Astrocyte (in vitro differentiated cells and primary cell): ENCODE results near the gene ARHGAP20. TPM values are rescaled to one million over a fixed set of nuclear protein-coding genes. Genes with fewer than 3 reads are reported as not detected.

Source experiments
- DNase-seq: peaks from one replicate; pipeline ENCODE4 v3.0.0-alpha.2; 2010; ENCODE audit warnings: low read depth
- FAIRE-seq: peaks from 2 replicates; lab custom pipeline; 2011; peaks lifted over from hg19 to GRCh38; lab: Jason Lieb, UNC
- H2AFZ ChIP-seq: 2 replicates; pipeline ENCODE4 v1.6.0; 2012; ENCODE audit warnings: low read depth, low read length, inconsistent platforms
- H3K27ac ChIP-seq: 2 replicates; pipeline ENCODE4 v1.5.1; 2011; ENCODE audit warnings: low read depth, low read length, inconsistent platforms
- H3K27me3 ChIP-seq: 2 replicates; pipeline ENCODE4 v1.6.0; 2011; ENCODE audit warnings: low read length, inconsistent platforms; ENCODE audit not compliant: insufficient read depth
- H3K36me3 ChIP-seq: 2 replicates; pipeline ENCODE4 v1.5.1; 2011; ENCODE audit warnings: low read length, inconsistent platforms; ENCODE audit not compliant: insufficient read depth
- H3K4me1 ChIP-seq: 2 replicates; pipeline ENCODE4 v1.5.1; 2011; ENCODE audit warnings: low read length, inconsistent platforms; ENCODE audit not compliant: insufficient read depth
- H3K4me2 ChIP-seq: 2 replicates; pipeline ENCODE4 v1.6.0; 2012; ENCODE audit warnings: low read length, inconsistent platforms
- H3K4me3 ChIP-seq: 2 replicates; pipeline ENCODE4 v1.5.1; 2011; ENCODE audit warnings: low read depth, mild to moderate bottlenecking, low read length, inconsistent platforms; ENCODE audit not compliant: insufficient read depth
- H3K79me2 ChIP-seq: 2 replicates; pipeline ENCODE4 v1.6.0; 2012; ENCODE audit warnings: mild to moderate bottlenecking, low read length, inconsistent platforms; ENCODE audit not compliant: insufficient read depth
- H3K9ac ChIP-seq: 2 replicates; pipeline ENCODE4 v1.6.0; 2012; ENCODE audit warnings: mild to moderate bottlenecking, low read length, inconsistent platforms
- H3K9me3 ChIP-seq: 2 replicates; pipeline ENCODE4 v1.5.1; 2012; ENCODE audit warnings: low read depth, mild to moderate bottlenecking, low read length, inconsistent platforms; ENCODE audit not compliant: insufficient read depth
- H4K20me1 ChIP-seq: 2 replicates; pipeline ENCODE4 v1.6.0; 2012; ENCODE audit warnings: low read length, inconsistent platforms; ENCODE audit not compliant: insufficient read depth
- H3K27ac Mint-ChIP-seq: one replicate; pipeline ENCODE4 v1.8.0; 2021; ENCODE audit warnings: mild to moderate bottlenecking, mixed read lengths; ENCODE audit not compliant: unreplicated experiment
- H3K27me3 Mint-ChIP-seq: one replicate; pipeline ENCODE4 v1.8.0; 2021; ENCODE audit warnings: low read depth, mixed read lengths; ENCODE audit not compliant: unreplicated experiment
- H3K36me3 Mint-ChIP-seq: one replicate; pipeline ENCODE4 v1.8.0; 2021; ENCODE audit warnings: low read depth, mixed read lengths; ENCODE audit not compliant: unreplicated experiment
- H3K4me1 Mint-ChIP-seq: one replicate; pipeline ENCODE4 v1.8.0; 2021; ENCODE audit warnings: low read depth, mixed read lengths; ENCODE audit not compliant: unreplicated experiment
- H3K4me3 Mint-ChIP-seq: one replicate; pipeline ENCODE4 v1.8.0; 2021; ENCODE audit warnings: mild to moderate bottlenecking, moderate library complexity, mixed read lengths; ENCODE audit not compliant: unreplicated experiment
- H3K9me3 Mint-ChIP-seq: one replicate; pipeline ENCODE4 v1.8.0; 2021; ENCODE audit warnings: mild to moderate bottlenecking, mixed read lengths; ENCODE audit not compliant: unreplicated experiment
- CTCF ChIP-seq: IDR thresholded peaks from 2 replicates; pipeline ENCODE4 v1.5.1; 2011; ENCODE audit warnings: low read depth, mild to moderate bottlenecking, inconsistent platforms, low read length, moderate library complexity; ENCODE audit not compliant: insufficient read depth
- EZH2 ChIP-seq: IDR thresholded peaks from 2 replicates; pipeline ENCODE4 v1.6.1; 2012; ENCODE audit warnings: mild to moderate bottlenecking, low read length, inconsistent platforms; ENCODE audit not compliant: insufficient read depth
- total RNA-seq: library from RNA; stranded (reverse); gene quantifications from 2 replicates; pipeline ENCODE4 v1.2.1, GENCODE V29; 2021

ARHGAP20 gene
- total RNA-seq, 1 donor from 2014 or later = 0.11 TPM

GRCh38 chr11:110529043-110529442 is 183.2 kb downstream of the ARHGAP20 start:
- TF ChIP-seq EZH2 (no peak), CTCF (no peak)
- peaks cover 4% of the 10 kb centered on the region for H3K9me3 ChIP-seq
- no peak overlapping the region for H3K4me2 ChIP-seq
- no peak for FAIRE-seq
- H3K79me2 ChIP-seq = no peaks in the 10 kb centered on the region
- H3K4me1 ChIP-seq = peaks cover 12% of the 10 kb centered on the region
- peaks cover 5% of the 10 kb centered on the region for H3K4me1 Mint-ChIP-seq
- H3K27ac ChIP-seq = no peak overlapping the region
- no peaks in the 10 kb centered on the region for H3K36me3 Mint-ChIP-seq
- no peaks in the 10 kb centered on the region for H3K27me3 Mint-ChIP-seq
- H3K27ac Mint-ChIP-seq = no peak overlapping the region
- DNase-seq = no peak
- no peaks in the 10 kb centered on the region for H3K36me3 ChIP-seq
- peaks cover 11% of the 10 kb centered on the region for H3K9me3 Mint-ChIP-seq
- no peaks in the 10 kb centered on the region for H4K20me1 ChIP-seq
- no peak overlapping the region for H2AFZ ChIP-seq
- no peak overlapping the region for H3K4me3 Mint-ChIP-seq
- no peak overlapping the region for H3K9ac ChIP-seq
- H3K4me3 ChIP-seq = no peak overlapping the region
- no peaks in the 10 kb centered on the region for H3K27me3 ChIP-seq

- peaks cover 11% of the 10 kb centered on the region for H3K9me3 Mint-ChIP-seq
- no peaks in the 10 kb centered on the region for H4K20me1 ChIP-seq
- TF ChIP-seq CTCF = no peak
- no peak for TF ChIP-seq EZH2
- H3K4me2 ChIP-seq = no peak overlapping the region
- no peaks in the 10 kb centered on the region for H3K79me2 ChIP-seq
- no peak overlapping the region for H3K4me3 ChIP-seq
- no peaks in the 10 kb centered on the region for H3K36me3 ChIP-seq
- DNase-seq = peak; percentile 62
- no peaks in the 10 kb centered on the region for H3K36me3 Mint-ChIP-seq
- no peaks in the 10 kb centered on the region for H3K27me3 Mint-ChIP-seq
- no peaks in the 10 kb centered on the region for H3K27me3 ChIP-seq
- peaks cover 4% of the 10 kb centered on the region for H3K9me3 ChIP-seq
- no peak overlapping the region for H3K27ac Mint-ChIP-seq
- H3K27ac ChIP-seq = no peak overlapping the region
- H3K4me1 Mint-ChIP-seq = peaks cover 12% of the 10 kb centered on the region
- no peak overlapping the region for H2AFZ ChIP-seq
- no peak overlapping the region for H3K9ac ChIP-seq
- H3K4me3 Mint-ChIP-seq = no peak overlapping the region
- no peak for FAIRE-seq
- peaks cover 12% of the 10 kb centered on the region for H3K4me1 ChIP-seq
Measured at GRCh38 chr11:110527146-110527545, 185.1 kb downstream of the ARHGAP20 start.
